Activated CD8-positive, alpha-beta T cell treated with anti-CD3 and anti-CD28 coated beads for 36 hours (primary cell): ENCODE data around the gene SLC35F4. TPM values are rescaled to one million over a fixed set of nuclear protein-coding genes. Genes with fewer than 3 reads are reported as not detected.

Experiments used
- ATAC-seq: fragments of 200-7000 bp; cut with Tn5 transposase; one replicate; pipeline ENCODE4 v1.10.0; 2021; ENCODE audit warnings: mild to moderate bottlenecking, moderate library complexity
- CTCF ChIA-PET: fragments of 350-600 bp; sonication (Branson Sonifier 250); formaldehyde crosslinking; loops from one replicate; lab custom pipeline; 2021; ENCODE audit warnings: antibody characterized with exemption; lab: Charles Lee
- POLR2A ChIA-PET: fragments of 350-600 bp; sonication (Branson Sonifier 250); formaldehyde crosslinking; loops from one replicate; lab custom pipeline; 2021; ENCODE audit warnings: antibody characterized with exemption; lab: Charles Lee
- DNase-seq: peaks from one replicate; pipeline ENCODE4 v3.0.0-alpha.2; 2020
- H3K27ac Mint-ChIP-seq: one replicate; pipeline ENCODE4 v1.8.0; 2021; ENCODE audit warnings: mild to moderate bottlenecking, mixed read lengths
- H3K27me3 Mint-ChIP-seq: one replicate; pipeline ENCODE4 v1.8.0; 2021; ENCODE audit warnings: mixed read lengths
- H3K36me3 Mint-ChIP-seq: one replicate; pipeline ENCODE4 v1.8.0; 2021; ENCODE audit warnings: low read depth, mixed read lengths
- H3K4me1 Mint-ChIP-seq: one replicate; pipeline ENCODE4 v1.8.0; 2021; ENCODE audit warnings: low read depth, mixed read lengths
- H3K4me3 Mint-ChIP-seq: one replicate; pipeline ENCODE4 v1.8.0; 2021; ENCODE audit warnings: mild to moderate bottlenecking, moderate library complexity, mixed read lengths
- H3K9me3 Mint-ChIP-seq: one replicate; pipeline ENCODE4 v1.8.0; 2021; ENCODE audit warnings: mixed read lengths
- CTCF ChIP-seq: fragments of 200-600 bp; IDR thresholded peaks from one replicate; pipeline ENCODE4 v1.8.0; 2022; ENCODE audit warnings: antibody characterized with exemption, mild to moderate bottlenecking
- intact Hi-C: fragments of 100-400 bp; cut with micrococcal nuclease; formaldehyde crosslinking; loops from one replicate; pipeline ENCODE4 v1.10.0; 2022
- total RNA-seq, 2 experiments: library from RNA; stranded (reverse); gene quantifications; one replicate each; pipeline ENCODE4 v1.2.3, GENCODE V29; 2021

The SLC35F4 gene
- total RNA-seq, 2 experiments from 2014 or later: not detected

GRCh38 chr14:57875296-57875695 is 9.4 kb upstream of the SLC35F4 start:
- no peaks in the 10 kb centered on the region for H3K9me3 Mint-ChIP-seq
- no peak for ATAC-seq
- TF ChIP-seq CTCF: no peak

GRCh38 chr14:57871459-57872080 is 5.7 kb upstream of the SLC35F4 start:
- TF ChIP-seq CTCF: peak; percentile 47
- ChIA-PET CTCF (no interaction called here), POLR2A (interaction anchor here (0.6 kb wide), 1 partner anchor 495 kb away, joined by 3 read pairs; no protein-coding TSS in a partner anchor)
- H3K27me3 Mint-ChIP-seq: peaks cover 2% of the 10 kb centered on the region
- intact Hi-C loops: no loop called here
- H3K36me3 Mint-ChIP-seq: no peaks in the 10 kb centered on the region
- no peaks in the 10 kb centered on the region for H3K9me3 Mint-ChIP-seq
- H3K4me1 Mint-ChIP-seq: no peaks in the 10 kb centered on the region
- DNase-seq (peak; percentile 47), ATAC-seq (no peak)
- no peak overlapping the region for H3K27ac Mint-ChIP-seq
- H3K4me3 Mint-ChIP-seq: no peak overlapping the region

More at GRCh38 chr14:57875296-57875695, 9.4 kb upstream of the SLC35F4 start:
- Mint-ChIP-seq H3K36me3 (no peaks in the 10 kb centered on the region), H3K4me1 (no peaks in the 10 kb centered on the region), H3K27ac (no peak overlapping the region), H3K4me3 (no peak overlapping the region), H3K27me3 (peaks cover 1% of the 10 kb centered on the region)
- intact Hi-C loops: no loop called here
- CTCF ChIA-PET: no interaction called here
- POLR2A ChIA-PET: no interaction called here
- DNase-seq: no peak

- POLR2A ChIA-PET: interaction anchor here (0.5 kb wide), 1 partner anchor 828 kb away, joined by 3 read pairs; no protein-coding TSS in a partner anchor
These were observed 5.0 kb upstream of the SLC35F4 start for GRCh38 chr14:57870686-57871457.

GRCh38 chr14:57869617-57870016 is 3.7 kb upstream of the SLC35F4 start:
- H3K4me3 Mint-ChIP-seq: no peak overlapping the region
- H3K27me3 Mint-ChIP-seq: peaks cover 8% of the 10 kb centered on the region
- H3K4me1 Mint-ChIP-seq: no peaks in the 10 kb centered on the region
- ChIA-PET CTCF (no interaction called here), POLR2A (no interaction called here)
- no peak for ATAC-seq
- intact Hi-C loops: no loop called here
- no peak for DNase-seq
- no peak overlapping the region for H3K27ac Mint-ChIP-seq
- no peaks in the 10 kb centered on the region for H3K9me3 Mint-ChIP-seq
- no peak for TF ChIP-seq CTCF
- H3K36me3 Mint-ChIP-seq: no peaks in the 10 kb centered on the region

More at GRCh38 chr14:57870686-57871457, 5.0 kb upstream of the SLC35F4 start:
- no peak for TF ChIP-seq CTCF
- no peak for DNase-seq
- Mint-ChIP-seq H3K4me1 (no peaks in the 10 kb centered on the region), H3K27me3 (peaks cover 8% of the 10 kb centered on the region), H3K27ac (no peak overlapping the region), H3K4me3 (no peak overlapping the region), H3K36me3 (no peaks in the 10 kb centered on the region), H3K9me3 (no peaks in the 10 kb centered on the region)
- intact Hi-C loops: no loop called here
- no peak for ATAC-seq
- CTCF ChIA-PET: no interaction called here

GRCh38 chr14:57866199-57866705 is 360 bp upstream of the SLC35F4 start:
- H3K36me3 Mint-ChIP-seq: no peaks in the 10 kb centered on the region
- no peak for TF ChIP-seq CTCF
- peaks cover 17% of the 10 kb centered on the region for H3K27me3 Mint-ChIP-seq
- H3K4me3 Mint-ChIP-seq: no peak overlapping the region
- POLR2A ChIA-PET: no interaction called here
- H3K27ac Mint-ChIP-seq: no peak overlapping the region
- no peaks in the 10 kb centered on the region for H3K9me3 Mint-ChIP-seq
- H3K4me1 Mint-ChIP-seq: no peaks in the 10 kb centered on the region
- intact Hi-C loops: no loop called here
- no peak for ATAC-seq
- CTCF ChIA-PET: interaction anchor here (0.7 kb wide), 1 partner anchor 10 kb away, joined by 3 read pairs; no protein-coding TSS in a partner anchor
- DNase-seq: no peak
